Endothelial cell (in vitro differentiated cells): Measurements from ENCODE around the gene TMTC3. TPM values are rescaled to one million over a fixed set of nuclear protein-coding genes. Genes with fewer than 3 reads are reported as not detected.

Experiments used
- DNase-seq: peaks from one replicate; pipeline ENCODE4 v3.0.0; 2021; ENCODE audit warnings: low spot score
- H3K27ac Mint-ChIP-seq: one replicate; pipeline ENCODE4 v1.8.0; 2021; ENCODE audit warnings: mixed read lengths, inconsistent platforms; ENCODE audit not compliant: unreplicated experiment
- H3K27me3 Mint-ChIP-seq: one replicate; pipeline ENCODE4 v1.8.0; 2021; ENCODE audit warnings: mild to moderate bottlenecking, moderate library complexity, mixed read lengths, inconsistent platforms; ENCODE audit not compliant: unreplicated experiment
- H3K36me3 Mint-ChIP-seq: one replicate; pipeline ENCODE4 v1.8.0; 2021; ENCODE audit warnings: mild to moderate bottlenecking, low read depth, mixed read lengths, inconsistent platforms; ENCODE audit not compliant: unreplicated experiment
- H3K4me1 Mint-ChIP-seq: one replicate; pipeline ENCODE4 v1.8.0; 2021; ENCODE audit warnings: mild to moderate bottlenecking, mixed read lengths, inconsistent platforms; ENCODE audit not compliant: unreplicated experiment
- H3K4me3 Mint-ChIP-seq: one replicate; pipeline ENCODE4 v1.8.0; 2021; ENCODE audit warnings: mild to moderate bottlenecking, mixed read lengths, inconsistent platforms; ENCODE audit not compliant: unreplicated experiment
- H3K9me3 Mint-ChIP-seq: one replicate; pipeline ENCODE4 v1.8.0; 2021; ENCODE audit warnings: mixed read lengths, inconsistent platforms; ENCODE audit not compliant: unreplicated experiment
- CTCF ChIP-seq: fragments of 200-600 bp; sonication (generic); IDR thresholded peaks from one replicate; pipeline ENCODE4 v1.5.0; 2021; ENCODE audit warnings: antibody characterized with exemption; ENCODE audit not compliant: unreplicated experiment
- total RNA-seq: library from RNA; stranded (reverse); fragmentation: NEBNext Ultra II Directional; extraction: Animal tissue kit (Norgen Biotek cat#: 25700); gene quantifications from one replicate; pipeline ENCODE4 v1.2.1, GENCODE V29; 2021; ENCODE audit not compliant: unreplicated experiment

Gene TMTC3
- total RNA-seq, 1 donor from 2014 or later, result 21.4 TPM

- no peaks in the 10 kb centered on the region for H3K36me3 Mint-ChIP-seq
- no peak overlapping the region for H3K4me3 Mint-ChIP-seq
- H3K4me1 Mint-ChIP-seq, result no peaks in the 10 kb centered on the region
- no peak for TF ChIP-seq CTCF
- DNase-seq, result no peak
- no peak overlapping the region for H3K27ac Mint-ChIP-seq
- no peaks in the 10 kb centered on the region for H3K9me3 Mint-ChIP-seq
- H3K27me3 Mint-ChIP-seq, result peaks cover 1% of the 10 kb centered on the region
These were observed 52.8 kb downstream of the TMTC3 start for GRCh38 chr12:88194868-88195267.

GRCh38 chr12:88200029-88200428 lies 57.9 kb downstream of the TMTC3 start:
- no peaks in the 10 kb centered on the region for H3K27me3 Mint-ChIP-seq
- no peak overlapping the region for H3K4me3 Mint-ChIP-seq
- H3K27ac Mint-ChIP-seq, result no peak overlapping the region
- peaks cover 6% of the 10 kb centered on the region for H3K9me3 Mint-ChIP-seq
- no peaks in the 10 kb centered on the region for H3K4me1 Mint-ChIP-seq
- TF ChIP-seq CTCF, result no peak
- peaks cover 6% of the 10 kb centered on the region for H3K36me3 Mint-ChIP-seq
- no peak for DNase-seq

- H3K9me3 Mint-ChIP-seq, result peaks cover 6% of the 10 kb centered on the region
- peaks cover 1% of the 10 kb centered on the region for H3K4me1 Mint-ChIP-seq
- H3K4me3 Mint-ChIP-seq, result no peak overlapping the region
- H3K27ac Mint-ChIP-seq, result no peak overlapping the region
- peaks cover 2% of the 10 kb centered on the region for H3K27me3 Mint-ChIP-seq
- H3K36me3 Mint-ChIP-seq, result peaks cover 11% of the 10 kb centered on the region
- no peak for TF ChIP-seq CTCF
- DNase-seq, result no peak
These were observed 60.4 kb downstream of the TMTC3 start for GRCh38 chr12:88202500-88202899.

- Mint-ChIP-seq H3K27ac (no peak overlapping the region), H3K4me1 (peaks cover 7% of the 10 kb centered on the region), H3K27me3 (peaks cover 4% of the 10 kb centered on the region), H3K4me3 (no peak overlapping the region), H3K9me3 (peaks cover 16% of the 10 kb centered on the region), H3K36me3 (peaks cover 19% of the 10 kb centered on the region)
- DNase-seq, result no peak
- TF ChIP-seq CTCF, result no peak
These were observed 64.5 kb downstream of the TMTC3 start for GRCh38 chr12:88206601-88207000.

GRCh38 chr12:88207921-88208620 lies 66.0 kb downstream of the TMTC3 start:
- peaks cover 4% of the 10 kb centered on the region for H3K27me3 Mint-ChIP-seq
- H3K4me1 Mint-ChIP-seq, result peaks cover 7% of the 10 kb centered on the region
- peaks cover 16% of the 10 kb centered on the region for H3K9me3 Mint-ChIP-seq
- TF ChIP-seq CTCF, result no peak
- H3K4me3 Mint-ChIP-seq, result no peak overlapping the region
- peaks cover 19% of the 10 kb centered on the region for H3K36me3 Mint-ChIP-seq
- peak overlapping the region; percentile 36 for H3K27ac Mint-ChIP-seq
- DNase-seq, result no peak
